Sigmoid colon (tissue), 7 donors: ENCODE data around the gene TMEM33. TPM values are rescaled to one million over a fixed set of nuclear protein-coding genes. Genes with fewer than 3 reads are reported as not detected.

Source experiments
- DNase-seq: peaks from one replicate; pipeline ENCODE4 v3.0.0-alpha.2; 2019
- H3K27ac ChIP-seq, 4 donors: fragments of 200-600 bp; sonication (generic); one replicate each; pipeline ENCODE4 v1.5.1; 2016 to 2019; ENCODE audit warnings: mild to moderate bottlenecking in 1 of 4
- H3K27me3 ChIP-seq, 3 donors: fragments of 200-600 bp; sonication (generic); one replicate each; pipeline ENCODE4 v1.5.1; 2019; ENCODE audit warnings: mild to moderate bottlenecking in 1 of 3
- H3K36me3 ChIP-seq, 4 donors: fragments of 200-600 bp; sonication (generic); one replicate each; pipeline ENCODE4 v1.5.1; 2016 to 2019
- H3K4me1 ChIP-seq, 4 donors: fragments of 200-600 bp; sonication (generic); one replicate each; pipeline ENCODE4 v1.5.1; 2017 to 2019
- H3K4me3 ChIP-seq, 4 donors: fragments of 200-600 bp; sonication (generic); one replicate each; pipeline ENCODE4 v1.5.1; 2017 to 2019; ENCODE audit warnings: mild to moderate bottlenecking in 2 of 4, moderate library complexity in 1 of 4
- H3K9me3 ChIP-seq, 4 donors: fragments of 200-600 bp in 3 of 4; sonication (generic) in 3 of 4; one replicate each; pipeline versions ENCODE4 v1.5.1 to v1.6.1; 2013 to 2019
- CTCF ChIP-seq, 4 experiments: fragments of 450-650 bp in 3 of 4; fragments of 200-600 bp in 1 of 4; IDR thresholded peaks; one replicate each; pipeline ENCODE4 v1.5.1; 2016 to 2019; ENCODE audit warnings: antibody characterized with exemption in 4 of 4, mild to moderate bottlenecking in 3 of 4, moderate library complexity in 2 of 4
- EP300 ChIP-seq, 4 donors: sonication (generic); formaldehyde crosslinking; IDR thresholded peaks; one replicate each; pipeline ENCODE4 v1.6.1; 2017; ENCODE audit warnings: antibody characterized with exemption in 4 of 4
- POLR2A ChIP-seq, 2 donors: fragments of 450-650 bp; IDR thresholded peaks; one replicate each; pipeline ENCODE4 v1.6.1; 2016; ENCODE audit warnings: antibody characterized with exemption in 2 of 2, mild to moderate bottlenecking in 2 of 2, moderate library complexity in 2 of 2
- POLR2AphosphoS5 ChIP-seq, 4 donors: sonication (generic); formaldehyde crosslinking; IDR thresholded peaks; one replicate each; pipeline ENCODE4 v1.6.1; 2017; ENCODE audit warnings: antibody characterized with exemption in 4 of 4
- WGBS, 2 donors: extraction: QIAGEN DNeasy Blood & Tissue Kit; methylation state at CpG; one replicate each; pipeline ENCODE4 v1.1.7; 2013; 5-methylcytosine and 5-hydroxymethylcytosine counted together
- intact Hi-C: fragments of 100-400 bp; cut with DNase I; formaldehyde crosslinking; loops from one replicate; pipeline ENCODE4 v1.15.1; 2023
- polyA plus RNA-seq, 3 donors: library from polyadenylated mRNA; stranded (reverse); fragments of 200-250 nt; gene quantifications; one replicate each; pipeline ENCODE4 v1.2.3, GENCODE V29; 2013
- total RNA-seq, 4 donors: library from RNA; depleted of rRNA; stranded (reverse); fragments of >200 nt; gene quantifications; one replicate each; pipeline ENCODE4 v1.1.0, GENCODE V29; 2016
- donor health status: healthy with polysubstance abuse.
- donor health status: Bipolar disorder and iron deficiency.
- donor health status: healthy.

Gene TMEM33
- total and polyA plus RNA-seq, 7 donors: 9.0 to 30.1 (median 19.5) TPM

- peaks cover 3 to 85% (median 20%) of the 10 kb centered on the region in 4 donors for H3K36me3 ChIP-seq
- no peaks in the 10 kb centered on the region for H3K27me3 ChIP-seq
- no peak overlapping the region for H3K4me3 ChIP-seq
- no peaks in the 10 kb centered on the region for H3K4me1 ChIP-seq
- TF ChIP-seq POLR2AphosphoS5 (IDR thresholded peaks at IDR 0.05): no peak
- no peak for TF ChIP-seq POLR2A (IDR thresholded peaks at IDR 0.05)
- TF ChIP-seq EP300 (IDR thresholded peaks at IDR 0.05): no peak
- TF ChIP-seq CTCF (IDR thresholded peaks at IDR 0.05): no peak
- intact Hi-C loops: no loop called here
- whole genome bisulfite sequencing, 2 donors: 82 to 87% methylated on average over 3 of the region's 3 CpGs
- no peak for DNase-seq
- H3K27ac ChIP-seq: no peak overlapping the region
- no peaks in the 10 kb centered on the region for H3K9me3 ChIP-seq
These were observed 14.3 kb downstream of the TMEM33 start for GRCh38 chr4:41949531-41949930.

- Histone ChIP-seq H3K4me1 (no peaks in the 10 kb centered on the region), H3K27me3 (no peaks in the 10 kb centered on the region), H3K27ac (no peak overlapping the region), H3K4me3 (no peak overlapping the region), H3K9me3 (no peaks in the 10 kb centered on the region), H3K36me3 (peaks cover 4 to 31% (median 14%) of the 10 kb centered on the region in 4 donors)
- intact Hi-C loops: no loop called here
- no peak for DNase-seq
- TF ChIP-seq CTCF (IDR thresholded peaks at IDR 0.05): no peak
- TF ChIP-seq POLR2A (IDR thresholded peaks at IDR 0.05): no peak
- no peak for TF ChIP-seq EP300 (IDR thresholded peaks at IDR 0.05)
- no peak for TF ChIP-seq POLR2AphosphoS5 (IDR thresholded peaks at IDR 0.05)
- 35 to 57% methylated on average over 1 of the region's 1 CpG for WGBS, 2 donors
These were observed 22.4 kb downstream of the TMEM33 start for GRCh38 chr4:41957634-41958033.

DNA sequence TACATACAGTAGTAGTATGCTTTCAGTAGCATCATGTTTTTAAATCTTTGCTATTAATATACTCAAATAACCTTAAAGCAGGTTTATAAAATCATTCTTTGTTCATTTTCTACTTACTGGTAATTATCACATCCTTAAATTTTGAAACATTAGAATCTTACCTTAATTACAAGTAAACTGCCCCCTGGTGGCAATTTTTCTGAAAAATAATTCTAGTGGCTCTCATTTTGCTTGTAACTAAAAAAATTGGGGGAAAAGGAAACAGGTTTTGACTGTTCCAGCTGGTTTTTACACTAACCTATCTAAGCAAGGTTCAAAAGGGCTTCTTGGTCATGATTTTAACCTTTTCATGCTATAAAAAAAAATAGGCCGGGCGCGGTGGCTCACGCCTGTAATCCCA, 27.9 kb downstream of the TMEM33 start:
- Histone ChIP-seq H3K27ac (no peak overlapping the region), H3K9me3 (no peaks in the 10 kb centered on the region), H3K27me3 (no peaks in the 10 kb centered on the region), H3K36me3 (no peaks in the 10 kb centered on the region), H3K4me1 (no peaks in the 10 kb centered on the region), H3K4me3 (no peak overlapping the region)
- TF ChIP-seq POLR2AphosphoS5 (IDR thresholded peaks at IDR 0.05) (no peak), CTCF (IDR thresholded peaks at IDR 0.05) (peak in 1 of 4 experiments; percentile 10)
- WGBS, 2 donors: 94 to 97% methylated on average over 4 of the region's 4 CpGs
- DNase-seq: no peak
- intact Hi-C loops: no loop called here

GRCh38 chr4:41964401-41964800, 29.2 kb downstream of the TMEM33 start:
- intact Hi-C loops: no loop called here
- no peaks in the 10 kb centered on the region for H3K4me1 ChIP-seq
- no peak overlapping the region for H3K4me3 ChIP-seq
- H3K27ac ChIP-seq: no peak overlapping the region
- DNase-seq: no peak
- peaks cover 0 to 3% (median 0%) of the 10 kb centered on the region in 4 donors for H3K9me3 ChIP-seq
- no peaks in the 10 kb centered on the region for H3K27me3 ChIP-seq
- 95 to 96% methylated on average over 1 of the region's 1 CpG for WGBS, 2 donors
- TF ChIP-seq POLR2AphosphoS5 (IDR thresholded peaks at IDR 0.05) (no peak), POLR2A (IDR thresholded peaks at IDR 0.05) (no peak), EP300 (IDR thresholded peaks at IDR 0.05) (no peak), CTCF (IDR thresholded peaks at IDR 0.05) (no peak)
- no peaks in the 10 kb centered on the region for H3K36me3 ChIP-seq

- H3K27ac ChIP-seq: no peak overlapping the region
These were observed 32.2 kb downstream of the TMEM33 start for GRCh38 chr4:41967392-41967791.

More at GRCh38 chr4:41967392-41967791, 32.2 kb downstream of the TMEM33 start:
- TF ChIP-seq POLR2A (IDR thresholded peaks at IDR 0.05) (no peak), CTCF (IDR thresholded peaks at IDR 0.05) (no peak), EP300 (IDR thresholded peaks at IDR 0.05) (no peak), POLR2AphosphoS5 (IDR thresholded peaks at IDR 0.05) (no peak)
- peaks cover 0 to 3% (median 0%) of the 10 kb centered on the region in 4 donors for H3K9me3 ChIP-seq
- H3K27me3 ChIP-seq: no peaks in the 10 kb centered on the region
- no peaks in the 10 kb centered on the region for H3K36me3 ChIP-seq
- DNase-seq: no peak
- no peaks in the 10 kb centered on the region for H3K4me1 ChIP-seq
- 60 to 89% methylated on average over 2 of the region's 2 CpGs for WGBS, 2 donors
- intact Hi-C loops: no loop called here
- H3K4me3 ChIP-seq: no peak overlapping the region
